Measurements from ENCODE around the gene SERPINB7.
"Not testable (repeated sequence)": the region's sequence is repeated elsewhere in the genome, so short reads cannot be mapped to it uniquely, and the experiment has no call there.

The SERPINB7 gene

GRCh38 chr18:63759786-63760185 is 15.4 kb upstream of the SERPINB7 start:
- not testable (repeated sequence) for H3K23ac ChIP-seq (ENCODE audit: low read depth, low read length, poor library complexity); H2BK5ac ChIP-seq (ENCODE audit: low read length); H3K36me3 ChIP-seq (replicated peaks in 1 of 2; ENCODE audit: control insufficient read depth in 2 of 2, insufficient read depth in 2 of 2, low read length in 2 of 2); H3K4me1 ChIP-seq (ENCODE audit: control insufficient read depth in 2 of 2, insufficient read depth in 1 of 2, low read depth in 1 of 2, low read length in 2 of 2); H3K27me3 ChIP-seq (ENCODE audit: control insufficient read depth in 3 of 3, insufficient read depth in 3 of 3, low read depth in 1 of 3, low read length in 3 of 3); H3K18ac ChIP-seq (ENCODE audit: low read length); H2BK12ac ChIP-seq (ENCODE audit: low read length); H3K27ac ChIP-seq (replicated peaks; ENCODE audit: low read length); H3K4me2 ChIP-seq (ENCODE audit: insufficient read depth, low read length, poor library complexity, severe bottlenecking); H2AK5ac ChIP-seq (ENCODE audit: low read depth, low read length); H3K9me3 ChIP-seq (replicated peaks in 1 of 2; ENCODE audit: control insufficient read depth in 2 of 2, insufficient read depth in 1 of 2, low read depth in 1 of 2, low read length in 2 of 2); H3K4ac ChIP-seq (ENCODE audit: low read length); H3K9ac ChIP-seq (ENCODE audit: low read depth, low read length, poor library complexity); H2AFZ ChIP-seq (ENCODE audit: low read length); H3K14ac ChIP-seq (ENCODE audit: low read length); H3K4me3 ChIP-seq (ENCODE audit: low read length in 2 of 2); H2BK15ac ChIP-seq (ENCODE audit: low read length); H3K79me1 ChIP-seq (ENCODE audit: low read depth, low read length); H4K91ac ChIP-seq (ENCODE audit: low read depth, low read length, poor library complexity); DNase-seq (ENCODE audit: low spot score); H4K8ac ChIP-seq (ENCODE audit: low read depth, low read length); H2BK120ac ChIP-seq (ENCODE audit: low read depth, low read length)
- no CpG with 5 or more reads among the region's 2 CpGs for WGBS, 2 donors (ENCODE audit: extremely low coverage in 2 of 2, insufficient read length in 2 of 2, insufficient replicate concordance in 1 of 2)

- Histone ChIP-seq H4K8ac (ENCODE audit: low read depth, low read length) (no peak overlapping the region), H4K91ac (ENCODE audit: low read depth, low read length, poor library complexity) (no peak overlapping the region), H3K14ac (ENCODE audit: low read length) (no peak overlapping the region), H3K36me3 (replicated peaks in 1 of 2; ENCODE audit: control insufficient read depth in 2 of 2, insufficient read depth in 2 of 2, low read length in 2 of 2) (no peaks in the 10 kb centered on the region), H3K23ac (ENCODE audit: low read depth, low read length, poor library complexity) (no peak overlapping the region), H2BK12ac (ENCODE audit: low read length) (no peak overlapping the region), H3K27ac (replicated peaks; ENCODE audit: low read length) (no peak overlapping the region), H2BK120ac (ENCODE audit: low read depth, low read length) (no peak overlapping the region), H2AFZ (ENCODE audit: low read length) (no peak overlapping the region), H3K18ac (ENCODE audit: low read length) (no peak overlapping the region), H3K4me3 (ENCODE audit: low read length in 2 of 2) (no peak overlapping the region), H2BK5ac (ENCODE audit: low read length) (no peak overlapping the region), H2AK5ac (ENCODE audit: low read depth, low read length) (no peak overlapping the region), H3K4me2 (ENCODE audit: insufficient read depth, low read length, poor library complexity, severe bottlenecking) (no peak overlapping the region), H3K9me3 (replicated peaks in 1 of 2; ENCODE audit: control insufficient read depth in 2 of 2, insufficient read depth in 1 of 2, low read depth in 1 of 2, low read length in 2 of 2) (peaks cover 0 to 4% of the 10 kb centered on the region in 2 donors), H3K4me1 (ENCODE audit: control insufficient read depth in 2 of 2, insufficient read depth in 1 of 2, low read depth in 1 of 2, low read length in 2 of 2) (no peaks in the 10 kb centered on the region), H3K9ac (ENCODE audit: low read depth, low read length, poor library complexity) (no peak overlapping the region), H3K27me3 (ENCODE audit: control insufficient read depth in 3 of 3, insufficient read depth in 3 of 3, low read depth in 1 of 3, low read length in 3 of 3) (no peaks in the 10 kb centered on the region), H2BK15ac (ENCODE audit: low read length) (no peak overlapping the region), H3K4ac (ENCODE audit: low read length) (no peak overlapping the region), H3K79me1 (ENCODE audit: low read depth, low read length) (no peaks in the 10 kb centered on the region)
- WGBS, 2 donors (ENCODE audit: extremely low coverage in 2 of 2, insufficient read length in 2 of 2, insufficient replicate concordance in 1 of 2), result no CpG with 5 or more reads among the region's 1 CpG
- DNase-seq (ENCODE audit: low spot score), result no peak
Observed at GRCh38 chr18:63762518-63762917, 12.7 kb upstream of the SERPINB7 start.

- Histone ChIP-seq H3K4me2 (ENCODE audit: insufficient read depth, low read length, poor library complexity, severe bottlenecking) (no peak overlapping the region), H3K18ac (ENCODE audit: low read length) (no peak overlapping the region), H2AFZ (ENCODE audit: low read length) (no peak overlapping the region), H2BK120ac (ENCODE audit: low read depth, low read length) (no peak overlapping the region), H3K9me3 (replicated peaks in 1 of 2; ENCODE audit: control insufficient read depth in 2 of 2, insufficient read depth in 1 of 2, low read depth in 1 of 2, low read length in 2 of 2) (peaks cover 0 to 4% of the 10 kb centered on the region in 2 donors), H4K8ac (ENCODE audit: low read depth, low read length) (no peak overlapping the region), H2BK12ac (ENCODE audit: low read length) (no peak overlapping the region), H3K4ac (ENCODE audit: low read length) (no peak overlapping the region), H2BK15ac (ENCODE audit: low read length) (no peak overlapping the region), H3K27ac (replicated peaks; ENCODE audit: low read length) (no peak overlapping the region), H4K91ac (ENCODE audit: low read depth, low read length, poor library complexity) (no peak overlapping the region), H3K4me3 (ENCODE audit: low read length in 2 of 2) (no peak overlapping the region), H3K14ac (ENCODE audit: low read length) (no peak overlapping the region), H3K36me3 (replicated peaks in 1 of 2; ENCODE audit: control insufficient read depth in 2 of 2, insufficient read depth in 2 of 2, low read length in 2 of 2) (no peaks in the 10 kb centered on the region), H3K4me1 (ENCODE audit: control insufficient read depth in 2 of 2, insufficient read depth in 1 of 2, low read depth in 1 of 2, low read length in 2 of 2) (no peaks in the 10 kb centered on the region), H2AK5ac (ENCODE audit: low read depth, low read length) (no peak overlapping the region), H3K27me3 (ENCODE audit: control insufficient read depth in 3 of 3, insufficient read depth in 3 of 3, low read depth in 1 of 3, low read length in 3 of 3) (no peaks in the 10 kb centered on the region), H3K79me1 (ENCODE audit: low read depth, low read length) (no peaks in the 10 kb centered on the region), H3K23ac (ENCODE audit: low read depth, low read length, poor library complexity) (no peak overlapping the region), H3K9ac (ENCODE audit: low read depth, low read length, poor library complexity) (no peak overlapping the region), H2BK5ac (ENCODE audit: low read length) (no peak overlapping the region)
- WGBS, 2 donors (ENCODE audit: extremely low coverage in 2 of 2, insufficient read length in 2 of 2, insufficient replicate concordance in 1 of 2), result no CpG with 5 or more reads among the region's 3 CpGs
- no peak for DNase-seq (ENCODE audit: low spot score)
Observed at GRCh38 chr18:63763831-63764600, 11.2 kb upstream of the SERPINB7 start.

GRCh38 chr18:63765837-63766236 is 9.4 kb upstream of the SERPINB7 start:
- Histone ChIP-seq H2AK5ac (ENCODE audit: low read depth, low read length) (no peak overlapping the region), H4K91ac (ENCODE audit: low read depth, low read length, poor library complexity) (no peak overlapping the region), H4K8ac (ENCODE audit: low read depth, low read length) (no peak overlapping the region), H2BK5ac (ENCODE audit: low read length) (no peak overlapping the region), H3K9ac (ENCODE audit: low read depth, low read length, poor library complexity) (no peak overlapping the region), H3K79me1 (ENCODE audit: low read depth, low read length) (no peaks in the 10 kb centered on the region), H3K18ac (ENCODE audit: low read length) (no peak overlapping the region), H3K4me1 (ENCODE audit: control insufficient read depth in 2 of 2, insufficient read depth in 1 of 2, low read depth in 1 of 2, low read length in 2 of 2) (no peaks in the 10 kb centered on the region), H2BK120ac (ENCODE audit: low read depth, low read length) (no peak overlapping the region), H2AFZ (ENCODE audit: low read length) (no peak overlapping the region), H3K4me3 (ENCODE audit: low read length in 2 of 2) (no peak overlapping the region), H3K23ac (ENCODE audit: low read depth, low read length, poor library complexity) (no peak overlapping the region), H3K27ac (replicated peaks; ENCODE audit: low read length) (no peak overlapping the region), H2BK12ac (ENCODE audit: low read length) (no peak overlapping the region), H3K36me3 (replicated peaks in 1 of 2; ENCODE audit: control insufficient read depth in 2 of 2, insufficient read depth in 2 of 2, low read length in 2 of 2) (no peaks in the 10 kb centered on the region), H3K4ac (ENCODE audit: low read length) (no peak overlapping the region), H3K4me2 (ENCODE audit: insufficient read depth, low read length, poor library complexity, severe bottlenecking) (no peak overlapping the region), H3K27me3 (ENCODE audit: control insufficient read depth in 3 of 3, insufficient read depth in 3 of 3, low read depth in 1 of 3, low read length in 3 of 3) (no peaks in the 10 kb centered on the region), H3K9me3 (replicated peaks in 1 of 2; ENCODE audit: control insufficient read depth in 2 of 2, insufficient read depth in 1 of 2, low read depth in 1 of 2, low read length in 2 of 2) (no peaks in the 10 kb centered on the region), H3K14ac (ENCODE audit: low read length) (no peak overlapping the region), H2BK15ac (ENCODE audit: low read length) (no peak overlapping the region)
- no peak for DNase-seq (ENCODE audit: low spot score)
- WGBS, 2 donors (ENCODE audit: extremely low coverage in 2 of 2, insufficient read length in 2 of 2, insufficient replicate concordance in 1 of 2), result no CpG with 5 or more reads among the region's 2 CpGs

All from neuronal stem cell (in vitro differentiated cells).